Stimulated activated CD8-positive, alpha-beta memory T cell treated with anti-CD3 and anti-CD28 coated beads, Interleukin-7, amount 100 ng/mL, for 24 hours (primary cell): ENCODE measurements around the gene ARAP3.
A peak's percentile ranks its signal among the peaks of the same experiment; 100 is the strongest.
"Not testable (repeated sequence)": the region's sequence is repeated elsewhere in the genome, so short reads cannot be mapped to it uniquely, and the experiment has no call there.

Source experiments
- DNase-seq: peaks from one replicate; pipeline ENCODE4 v3.0.0-alpha.2; 2020; ENCODE audit warnings: low read depth

ARAP3 gene

DNA sequence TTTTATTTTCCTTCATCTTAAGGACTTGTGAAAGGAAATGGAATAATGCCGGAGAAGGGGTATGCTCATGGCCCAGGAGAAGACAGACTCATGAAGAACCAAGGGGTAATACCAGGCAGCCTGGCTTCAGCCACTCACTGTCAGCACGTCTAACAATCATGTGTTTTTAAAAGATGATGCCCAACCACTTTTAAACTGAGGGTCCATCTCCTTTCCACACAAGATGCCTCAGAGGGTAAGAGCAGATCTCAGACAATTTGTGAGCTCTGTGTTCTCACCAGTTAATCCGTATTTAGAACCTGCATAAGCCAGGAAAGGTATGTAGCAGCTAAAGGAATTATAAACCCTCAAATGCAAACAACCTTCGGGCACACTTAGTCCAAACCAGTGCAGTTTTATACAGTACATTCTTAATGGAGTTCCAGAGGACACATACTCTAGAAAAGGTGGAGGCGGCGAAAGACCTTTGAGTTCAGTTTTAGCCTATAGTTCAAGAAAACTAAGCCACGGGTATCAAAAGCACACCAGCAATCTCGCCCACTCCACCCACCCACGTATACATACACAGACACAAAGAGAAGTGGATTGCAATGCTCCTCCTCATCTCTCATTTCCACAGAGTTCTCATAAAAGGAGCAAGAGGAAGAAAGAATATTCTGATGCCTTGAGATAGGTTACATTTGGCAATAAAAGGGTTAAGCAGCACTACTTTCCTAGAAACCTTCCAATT, 65.9 kb downstream of the ARAP3 start:
- no peak for DNase-seq

GRCh38 chr5:141613344-141613743, 68.7 kb downstream of the ARAP3 start:
- DNase-seq, result no peak

DNA sequence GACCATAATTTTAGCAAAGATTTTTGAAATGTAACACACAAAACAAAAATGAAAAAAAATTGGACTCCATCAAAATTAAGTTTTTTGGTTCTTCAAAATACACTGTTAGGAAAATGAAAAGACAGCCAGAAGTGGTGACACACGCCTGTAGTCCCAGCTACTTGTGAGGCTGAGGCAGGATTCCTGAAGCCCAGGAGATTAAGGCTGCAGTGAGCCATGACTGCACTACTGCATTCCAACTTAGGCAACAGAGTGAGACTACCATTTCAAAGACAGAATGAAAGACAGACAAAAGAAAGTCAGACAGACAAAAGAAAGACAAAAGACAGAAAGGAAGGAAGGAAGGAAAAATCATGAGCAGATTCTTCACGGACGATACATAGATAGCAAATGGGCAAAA, 70.7 kb downstream of the ARAP3 start:
- no peak for DNase-seq

DNA sequence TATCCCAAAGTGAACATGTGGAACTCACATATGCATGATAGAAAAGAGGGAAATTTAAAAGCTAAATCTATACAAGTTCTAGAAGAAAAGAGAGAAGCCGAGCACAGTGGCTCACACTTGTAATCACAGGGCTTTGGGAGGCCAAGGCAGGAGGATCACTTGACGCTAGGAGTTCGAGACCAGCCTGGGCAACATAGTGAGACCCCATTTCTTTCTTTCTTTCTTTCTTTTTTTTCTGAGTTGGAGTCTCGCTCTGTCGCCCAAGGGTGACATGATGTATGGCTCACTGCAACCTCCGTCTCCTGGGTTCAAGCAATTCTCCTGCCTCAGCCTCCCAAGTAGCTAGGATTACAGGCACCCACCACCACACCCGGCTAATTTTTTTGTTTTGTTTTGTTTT, 72.1 kb downstream of the ARAP3 start:
- not testable (repeated sequence) for DNase-seq

GRCh38 chr5:141609044-141609443, 73.0 kb downstream of the ARAP3 start:
- DNase-seq, result no peak

GRCh38 chr5:141608557-141608956, 73.5 kb downstream of the ARAP3 start:
- no peak for DNase-seq

DNA sequence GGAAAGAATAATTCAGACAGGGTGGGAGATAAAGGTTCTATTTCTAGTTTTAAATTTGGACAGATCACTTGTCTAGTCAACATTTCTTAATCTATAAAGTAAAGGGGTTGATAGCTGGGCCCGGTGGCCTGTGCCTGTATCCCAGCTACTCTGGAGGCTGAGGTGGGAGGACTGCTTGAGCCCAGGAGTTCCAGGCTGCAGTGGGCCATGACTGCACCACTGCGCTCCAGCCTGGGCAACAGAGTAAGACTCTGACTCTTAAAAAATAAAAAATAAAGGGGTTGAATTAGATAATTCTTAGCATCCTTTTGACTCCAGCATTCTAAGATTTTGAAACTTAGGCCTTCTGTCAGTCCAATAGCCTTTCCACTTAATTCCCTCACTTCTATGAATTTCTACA, 74.0 kb downstream of the ARAP3 start:
- no peak for DNase-seq

GRCh38 chr5:141605523-141606277, 76.3 kb downstream of the ARAP3 start:
- peak; percentile 30 for DNase-seq

GRCh38 chr5:141603923-141604717, 77.9 kb downstream of the ARAP3 start:
- no peak for DNase-seq
